ENCODE data around the gene MYO1E. TPM values are rescaled to one million over a fixed set of nuclear protein-coding genes. Genes with fewer than 3 reads are reported as not detected.

Gene MYO1E
- total and polyA plus RNA-seq, 4 donors, result 6.7 to 70.9 (median 21.6) TPM

DNA sequence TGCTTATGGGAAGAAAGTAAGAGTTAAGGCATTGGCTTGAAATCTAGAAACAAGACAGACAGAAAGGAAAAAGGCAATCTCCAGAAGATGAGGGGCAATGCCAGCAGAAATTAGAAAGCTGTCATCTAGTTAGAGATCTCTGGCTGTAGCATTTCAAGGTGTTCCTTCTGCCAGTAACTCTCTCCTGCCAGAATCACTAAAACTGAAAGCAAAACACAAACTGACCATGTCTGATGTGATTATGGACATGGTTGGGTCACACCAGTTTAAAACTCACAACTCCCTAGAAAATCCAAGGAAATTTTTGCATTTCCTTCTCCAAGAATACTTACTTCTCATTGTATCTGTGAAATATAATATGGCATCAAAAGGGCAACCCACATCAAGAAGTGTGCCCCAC, 83.1 kb downstream of the MYO1E start:
- DNase-seq (ENCODE audit: low spot score), result no peak
- Histone ChIP-seq H3K4me1 (ENCODE audit: control insufficient read depth in 4 of 4, insufficient read depth in 4 of 4, low read length in 3 of 4) (peaks cover 0 to 9% (median 3%) of the 10 kb centered on the region in 4 donors), H3K4me3 (ENCODE audit: low read depth in 1 of 3, low read length in 3 of 3) (no peak overlapping the region), H3K9me3 (ENCODE audit: control insufficient read depth in 4 of 4, low read length in 3 of 4) (no peaks in the 10 kb centered on the region), H3K9ac (ENCODE audit: low read depth in 1 of 2, low read length in 2 of 2) (no peak overlapping the region), H3K27me3 (ENCODE audit: control insufficient read depth in 4 of 4, insufficient read depth in 4 of 4, low read length in 3 of 4) (no peaks in the 10 kb centered on the region), H3K27ac (ENCODE audit: low read depth in 1 of 2, low read length in 2 of 2) (no peak overlapping the region), H3K36me3 (ENCODE audit: control insufficient read depth in 4 of 4, insufficient read depth in 3 of 4, low read depth in 1 of 4, low read length in 3 of 4) (no peaks in the 10 kb centered on the region)
- no peak for TF ChIP-seq RXRA (IDR thresholded peaks at IDR 0.05)
- no peak for TF ChIP-seq JUND (IDR thresholded peaks at IDR 0.05)
- TF ChIP-seq, protein P1, sequence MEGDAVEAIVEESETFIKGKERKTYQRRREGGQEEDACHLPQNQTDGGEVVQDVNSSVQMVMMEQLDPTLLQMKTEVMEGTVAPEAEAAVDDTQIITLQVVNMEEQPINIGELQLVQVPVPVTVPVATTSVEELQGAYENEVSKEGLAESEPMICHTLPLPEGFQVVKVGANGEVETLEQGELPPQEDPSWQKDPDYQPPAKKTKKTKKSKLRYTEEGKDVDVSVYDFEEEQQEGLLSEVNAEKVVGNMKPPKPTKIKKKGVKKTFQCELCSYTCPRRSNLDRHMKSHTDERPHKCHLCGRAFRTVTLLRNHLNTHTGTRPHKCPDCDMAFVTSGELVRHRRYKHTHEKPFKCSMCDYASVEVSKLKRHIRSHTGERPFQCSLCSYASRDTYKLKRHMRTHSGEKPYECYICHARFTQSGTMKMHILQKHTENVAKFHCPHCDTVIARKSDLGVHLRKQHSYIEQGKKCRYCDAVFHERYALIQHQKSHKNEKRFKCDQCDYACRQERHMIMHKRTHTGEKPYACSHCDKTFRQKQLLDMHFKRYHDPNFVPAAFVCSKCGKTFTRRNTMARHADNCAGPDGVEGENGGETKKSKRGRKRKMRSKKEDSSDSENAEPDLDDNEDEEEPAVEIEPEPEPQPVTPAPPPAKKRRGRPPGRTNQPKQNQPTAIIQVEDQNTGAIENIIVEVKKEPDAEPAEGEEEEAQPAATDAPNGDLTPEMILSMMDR (IDR thresholded peaks at IDR 0.05; ENCODE audit: low read depth, low read length, missing input control), result no peak
- no peak for TF ChIP-seq GABPA (IDR thresholded peaks at IDR 0.05 in 1 of 2, conservative IDR thresholded peaks at IDR 0.05 in 1 of 2)
- TF ChIP-seq HNF4G (IDR thresholded peaks at IDR 0.05), result no peak
- TF ChIP-seq, protein P2, sequence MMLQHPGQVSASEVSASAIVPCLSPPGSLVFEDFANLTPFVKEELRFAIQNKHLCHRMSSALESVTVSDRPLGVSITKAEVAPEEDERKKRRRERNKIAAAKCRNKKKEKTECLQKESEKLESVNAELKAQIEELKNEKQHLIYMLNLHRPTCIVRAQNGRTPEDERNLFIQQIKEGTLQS (IDR thresholded peaks at IDR 0.05), result no peak
- no peak for TF ChIP-seq RAD21 (IDR thresholded peaks at IDR 0.05)
- TF ChIP-seq, protein P3, sequence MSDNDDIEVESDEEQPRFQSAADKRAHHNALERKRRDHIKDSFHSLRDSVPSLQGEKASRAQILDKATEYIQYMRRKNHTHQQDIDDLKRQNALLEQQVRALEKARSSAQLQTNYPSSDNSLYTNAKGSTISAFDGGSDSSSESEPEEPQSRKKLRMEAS (IDR thresholded peaks at IDR 0.05), result no peak
- TF ChIP-seq FOXA2 (IDR thresholded peaks at IDR 0.05), result no peak
- no peak for TF ChIP-seq FOXA1 (IDR thresholded peaks at IDR 0.05)
- TF ChIP-seq EGR1 (IDR thresholded peaks at IDR 0.05; ENCODE audit: low read depth in 2 of 2), result no peak
- TF ChIP-seq SP1 (IDR thresholded peaks at IDR 0.05), result no peak
- TF ChIP-seq, protein P4, sequence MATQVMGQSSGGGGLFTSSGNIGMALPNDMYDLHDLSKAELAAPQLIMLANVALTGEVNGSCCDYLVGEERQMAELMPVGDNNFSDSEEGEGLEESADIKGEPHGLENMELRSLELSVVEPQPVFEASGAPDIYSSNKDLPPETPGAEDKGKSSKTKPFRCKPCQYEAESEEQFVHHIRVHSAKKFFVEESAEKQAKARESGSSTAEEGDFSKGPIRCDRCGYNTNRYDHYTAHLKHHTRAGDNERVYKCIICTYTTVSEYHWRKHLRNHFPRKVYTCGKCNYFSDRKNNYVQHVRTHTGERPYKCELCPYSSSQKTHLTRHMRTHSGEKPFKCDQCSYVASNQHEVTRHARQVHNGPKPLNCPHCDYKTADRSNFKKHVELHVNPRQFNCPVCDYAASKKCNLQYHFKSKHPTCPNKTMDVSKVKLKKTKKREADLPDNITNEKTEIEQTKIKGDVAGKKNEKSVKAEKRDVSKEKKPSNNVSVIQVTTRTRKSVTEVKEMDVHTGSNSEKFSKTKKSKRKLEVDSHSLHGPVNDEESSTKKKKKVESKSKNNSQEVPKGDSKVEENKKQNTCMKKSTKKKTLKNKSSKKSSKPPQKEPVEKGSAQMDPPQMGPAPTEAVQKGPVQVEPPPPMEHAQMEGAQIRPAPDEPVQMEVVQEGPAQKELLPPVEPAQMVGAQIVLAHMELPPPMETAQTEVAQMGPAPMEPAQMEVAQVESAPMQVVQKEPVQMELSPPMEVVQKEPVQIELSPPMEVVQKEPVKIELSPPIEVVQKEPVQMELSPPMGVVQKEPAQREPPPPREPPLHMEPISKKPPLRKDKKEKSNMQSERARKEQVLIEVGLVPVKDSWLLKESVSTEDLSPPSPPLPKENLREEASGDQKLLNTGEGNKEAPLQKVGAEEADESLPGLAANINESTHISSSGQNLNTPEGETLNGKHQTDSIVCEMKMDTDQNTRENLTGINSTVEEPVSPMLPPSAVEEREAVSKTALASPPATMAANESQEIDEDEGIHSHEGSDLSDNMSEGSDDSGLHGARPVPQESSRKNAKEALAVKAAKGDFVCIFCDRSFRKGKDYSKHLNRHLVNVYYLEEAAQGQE (IDR thresholded peaks at IDR 0.05), result no peak
- no peak for TF ChIP-seq HNF4A (conservative IDR thresholded peaks at IDR 0.05)
- TF ChIP-seq, protein P5, sequence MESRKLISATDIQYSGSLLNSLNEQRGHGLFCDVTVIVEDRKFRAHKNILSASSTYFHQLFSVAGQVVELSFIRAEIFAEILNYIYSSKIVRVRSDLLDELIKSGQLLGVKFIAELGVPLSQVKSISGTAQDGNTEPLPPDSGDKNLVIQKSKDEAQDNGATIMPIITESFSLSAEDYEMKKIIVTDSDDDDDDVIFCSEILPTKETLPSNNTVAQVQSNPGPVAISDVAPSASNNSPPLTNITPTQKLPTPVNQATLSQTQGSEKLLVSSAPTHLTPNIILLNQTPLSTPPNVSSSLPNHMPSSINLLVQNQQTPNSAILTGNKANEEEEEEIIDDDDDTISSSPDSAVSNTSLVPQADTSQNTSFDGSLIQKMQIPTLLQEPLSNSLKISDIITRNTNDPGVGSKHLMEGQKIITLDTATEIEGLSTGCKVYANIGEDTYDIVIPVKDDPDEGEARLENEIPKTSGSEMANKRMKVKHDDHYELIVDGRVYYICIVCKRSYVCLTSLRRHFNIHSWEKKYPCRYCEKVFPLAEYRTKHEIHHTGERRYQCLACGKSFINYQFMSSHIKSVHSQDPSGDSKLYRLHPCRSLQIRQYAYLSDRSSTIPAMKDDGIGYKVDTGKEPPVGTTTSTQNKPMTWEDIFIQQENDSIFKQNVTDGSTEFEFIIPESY (IDR thresholded peaks at IDR 0.05), result no peak
- TF ChIP-seq NR2F2 (IDR thresholded peaks at IDR 0.05), result no peak
- TF ChIP-seq TAF1 (conservative IDR thresholded peaks at IDR 0.05), result no peak

All from liver (tissue), 9 donors.